GM21447 (cell line): ENCODE data around the gene CCDC40.

Experiments used
- ATAC-seq: cut with Tn5 transposase; IDR thresholded peaks from one replicate; pipeline ENCODE4 v1.9.1; 2021; ENCODE audit not compliant: unreplicated experiment

Gene CCDC40

GRCh38 chr17:80018917-80019651 lies 17.4 kb upstream of the CCDC40 start:
- ATAC-seq, result no peak

GRCh38 chr17:80021600-80021999 lies 14.8 kb upstream of the CCDC40 start:
- no peak for ATAC-seq

- ATAC-seq, result no peak
Observed at GRCh38 chr17:80023481-80024205, 12.8 kb upstream of the CCDC40 start.

- no peak for ATAC-seq
Observed at GRCh38 chr17:80024206-80024972, 12.1 kb upstream of the CCDC40 start.

GRCh38 chr17:80025140-80025539 lies 11.3 kb upstream of the CCDC40 start:
- no peak for ATAC-seq

- no peak for ATAC-seq
Observed at GRCh38 chr17:80025796-80026195, 10.6 kb upstream of the CCDC40 start.

GRCh38 chr17:80026359-80027042 lies 9.9 kb upstream of the CCDC40 start:
- no peak for ATAC-seq

GRCh38 chr17:80027043-80027435 lies 9.4 kb upstream of the CCDC40 start:
- no peak for ATAC-seq

- ATAC-seq, result no peak
Observed at GRCh38 chr17:80028030-80028429, 8.4 kb upstream of the CCDC40 start.

- ATAC-seq, result no peak
Observed at GRCh38 chr17:80029258-80029974, 7.0 kb upstream of the CCDC40 start.

GRCh38 chr17:80030730-80031410 lies 5.6 kb upstream of the CCDC40 start:
- no peak for ATAC-seq

- ATAC-seq, result no peak
Observed at GRCh38 chr17:80031691-80032430, 4.6 kb upstream of the CCDC40 start.

- ATAC-seq, result no peak
Observed at GRCh38 chr17:80032614-80033171, 3.7 kb upstream of the CCDC40 start.

GRCh38 chr17:80033840-80034239 lies 2.6 kb upstream of the CCDC40 start:
- ATAC-seq, result no peak

GRCh38 chr17:80034791-80035686 lies 1.4 kb upstream of the CCDC40 start:
- ATAC-seq, result no peak

- no peak for ATAC-seq
Observed at GRCh38 chr17:80035687-80035936, 830 bp upstream of the CCDC40 start, which contains the start of gene TBC1D16. TSS of gene TBC1D16 (minus strand) at chr17:80035872. CDS start at chr17:80013547, 22,325 bp downstream.

GRCh38 chr17:80036715-80037477 lies 454 bp downstream of the CCDC40 start:
- ATAC-seq, result no peak
